HG03558 (cell line): ENCODE data around the gene GREM1.

ENCODE experiments used
- ATAC-seq: cut with Tn5 transposase; IDR thresholded peaks from one replicate; pipeline ENCODE4 v1.9.1; 2021; ENCODE audit warnings: moderate number of reproducible peaks; ENCODE audit not compliant: unreplicated experiment; ENCODE audit errors: extremely low read depth

The GREM1 gene

DNA sequence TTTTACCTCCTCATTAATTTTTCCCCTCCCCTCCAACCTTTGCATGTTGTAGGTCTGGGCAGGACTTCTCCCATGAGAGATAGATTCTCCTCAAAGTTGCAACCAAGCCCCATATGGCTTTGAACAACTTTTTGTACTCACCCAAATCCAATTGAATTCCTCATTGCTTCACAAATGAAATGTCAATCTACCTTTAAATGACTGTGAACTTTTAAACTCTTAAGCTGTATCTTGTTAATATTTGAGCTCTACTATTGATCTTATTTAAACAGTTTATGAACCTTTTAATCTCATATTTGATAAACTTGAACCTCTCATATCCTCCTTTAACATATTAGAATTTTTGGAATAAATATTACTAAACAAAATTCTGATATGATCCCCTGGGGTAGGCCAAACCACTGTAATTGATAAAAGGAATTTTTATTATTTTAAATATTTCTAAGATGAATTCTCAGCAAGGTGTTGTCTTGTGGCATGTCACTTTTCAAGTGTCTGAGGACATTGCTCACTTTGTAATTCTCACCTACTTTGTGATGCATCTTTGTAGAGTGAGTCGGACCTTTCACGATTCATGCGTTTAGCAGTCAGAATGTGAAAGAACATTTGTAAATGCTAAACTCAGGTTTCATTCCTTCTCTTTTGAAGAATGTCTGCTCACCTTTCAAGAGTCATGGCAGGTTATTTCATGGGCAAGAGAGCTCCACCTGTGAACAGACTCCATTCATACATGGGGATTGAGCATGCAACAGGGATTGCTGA lies 23.4 kb upstream of the GREM1 start:
- ATAC-seq = no peak

GRCh38 chr15:32698773-32699390 lies 18.9 kb upstream of the GREM1 start:
- no peak for ATAC-seq

GRCh38 chr15:32700501-32701150 lies 17.2 kb upstream of the GREM1 start:
- ATAC-seq = no peak

GRCh38 chr15:32701863-32702262 lies 15.9 kb upstream of the GREM1 start:
- no peak for ATAC-seq

GRCh38 chr15:32704395-32704981 lies 13.3 kb upstream of the GREM1 start:
- no peak for ATAC-seq

DNA sequence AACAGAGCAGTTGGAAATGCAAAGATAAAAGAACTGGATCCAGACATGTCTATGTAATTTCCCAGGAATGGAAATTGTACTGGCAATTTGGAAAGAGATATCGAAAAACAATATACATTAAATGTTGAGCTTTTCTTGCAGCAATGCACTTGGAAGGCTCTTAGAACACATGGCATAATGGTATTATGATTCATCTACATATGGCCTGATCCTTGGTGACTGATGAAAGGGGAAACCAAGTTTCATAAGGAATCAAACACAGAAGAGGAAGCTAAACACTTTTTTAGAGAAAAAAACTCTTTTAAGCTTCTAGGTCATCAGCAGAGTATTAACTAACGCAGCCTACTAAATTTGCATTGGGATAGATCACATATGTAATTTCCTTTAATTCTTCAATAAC lies 12.4 kb upstream of the GREM1 start:
- no peak for ATAC-seq

DNA sequence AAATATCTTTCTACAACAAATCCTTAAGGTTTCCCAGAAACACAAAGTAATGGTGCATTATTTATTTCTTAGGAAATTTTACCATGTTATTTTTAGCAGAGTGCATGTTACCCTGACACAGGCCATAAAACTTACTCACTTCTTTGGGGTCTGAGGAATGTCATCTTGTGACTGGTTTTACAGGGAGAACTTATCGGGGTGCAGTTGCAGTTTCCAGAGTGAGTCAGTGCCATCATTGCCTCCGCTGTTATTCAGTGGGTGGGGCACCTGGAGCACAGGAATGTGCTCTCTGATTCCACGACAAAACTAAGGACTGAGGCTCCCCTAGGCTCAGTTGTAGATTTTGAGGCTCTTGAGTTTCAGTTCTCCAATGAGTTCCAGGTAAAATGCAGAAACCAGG lies 11.1 kb upstream of the GREM1 start:
- no peak for ATAC-seq

GRCh38 chr15:32707436-32707835 lies 10.4 kb upstream of the GREM1 start:
- no peak for ATAC-seq

GRCh38 chr15:32709295-32710033 lies 8.3 kb upstream of the GREM1 start:
- ATAC-seq = no peak

GRCh38 chr15:32715276-32715675 lies 2.5 kb upstream of the GREM1 start:
- no peak for ATAC-seq

DNA sequence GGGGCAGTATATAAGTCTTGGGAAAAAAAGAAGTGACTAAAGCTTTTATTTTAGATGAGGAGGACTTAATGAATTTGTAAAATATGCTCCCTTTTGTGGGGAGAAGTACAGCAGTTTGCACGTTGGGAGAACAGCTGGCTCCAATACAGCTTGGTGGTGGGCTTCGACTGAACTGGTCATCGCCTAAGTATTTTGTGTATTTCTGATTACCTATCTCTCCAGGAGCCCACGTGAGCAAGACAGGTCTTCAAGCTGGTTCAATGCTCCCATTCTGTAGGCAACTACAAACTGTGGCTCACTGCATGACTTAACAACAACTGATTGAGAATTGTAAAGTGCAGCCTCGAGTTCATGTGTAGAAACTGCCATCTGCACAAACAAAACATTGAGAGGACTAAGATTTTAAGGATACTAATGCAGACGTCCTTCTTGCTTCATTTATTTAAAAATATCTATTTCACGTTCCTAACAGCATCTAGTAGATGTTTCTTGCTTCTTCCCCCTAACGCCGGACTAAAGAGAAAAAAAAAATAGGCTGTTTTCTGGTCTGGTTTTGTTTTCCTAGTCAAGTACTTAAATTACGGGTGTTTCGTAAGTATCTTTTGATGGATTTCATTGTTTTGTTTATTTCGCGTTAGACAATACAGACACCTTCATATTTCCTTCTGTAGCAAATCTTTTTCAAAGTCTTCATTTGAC lies 1.4 kb upstream of the GREM1 start:
- no peak for ATAC-seq

GRCh38 chr15:32716915-32717425 lies 834 bp upstream of the GREM1 start:
- no peak for ATAC-seq

DNA sequence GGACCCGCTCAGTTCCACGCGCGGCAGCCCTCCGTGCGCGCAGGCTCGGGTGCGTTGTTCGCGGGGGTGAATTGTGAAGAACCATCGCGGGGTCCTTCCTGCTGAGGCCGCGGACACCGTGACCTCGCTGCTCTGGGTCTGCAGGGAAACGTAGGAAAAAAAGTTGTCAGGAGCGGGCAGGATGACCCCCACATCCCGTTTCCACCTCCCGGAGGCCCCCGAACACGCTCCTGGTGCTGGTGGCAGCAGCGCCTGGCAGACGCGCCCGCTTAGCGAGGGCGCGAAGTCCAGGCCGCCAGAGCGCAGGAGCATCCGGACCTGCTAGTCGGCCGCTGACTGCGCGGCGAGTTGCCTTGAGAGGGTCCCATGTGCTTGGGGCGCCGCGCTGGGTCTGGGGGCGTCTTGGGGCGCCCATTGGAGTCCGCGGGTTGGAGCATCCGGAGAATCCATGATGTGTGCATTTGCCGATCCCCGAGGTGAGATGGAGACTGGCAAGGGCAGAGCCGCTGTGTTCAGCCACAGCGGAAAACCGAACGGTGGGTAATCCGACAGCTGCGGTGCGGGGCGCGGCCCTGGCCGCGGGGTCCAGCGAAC lies 520 bp downstream of the GREM1 start:
- ATAC-seq = no peak

DNA sequence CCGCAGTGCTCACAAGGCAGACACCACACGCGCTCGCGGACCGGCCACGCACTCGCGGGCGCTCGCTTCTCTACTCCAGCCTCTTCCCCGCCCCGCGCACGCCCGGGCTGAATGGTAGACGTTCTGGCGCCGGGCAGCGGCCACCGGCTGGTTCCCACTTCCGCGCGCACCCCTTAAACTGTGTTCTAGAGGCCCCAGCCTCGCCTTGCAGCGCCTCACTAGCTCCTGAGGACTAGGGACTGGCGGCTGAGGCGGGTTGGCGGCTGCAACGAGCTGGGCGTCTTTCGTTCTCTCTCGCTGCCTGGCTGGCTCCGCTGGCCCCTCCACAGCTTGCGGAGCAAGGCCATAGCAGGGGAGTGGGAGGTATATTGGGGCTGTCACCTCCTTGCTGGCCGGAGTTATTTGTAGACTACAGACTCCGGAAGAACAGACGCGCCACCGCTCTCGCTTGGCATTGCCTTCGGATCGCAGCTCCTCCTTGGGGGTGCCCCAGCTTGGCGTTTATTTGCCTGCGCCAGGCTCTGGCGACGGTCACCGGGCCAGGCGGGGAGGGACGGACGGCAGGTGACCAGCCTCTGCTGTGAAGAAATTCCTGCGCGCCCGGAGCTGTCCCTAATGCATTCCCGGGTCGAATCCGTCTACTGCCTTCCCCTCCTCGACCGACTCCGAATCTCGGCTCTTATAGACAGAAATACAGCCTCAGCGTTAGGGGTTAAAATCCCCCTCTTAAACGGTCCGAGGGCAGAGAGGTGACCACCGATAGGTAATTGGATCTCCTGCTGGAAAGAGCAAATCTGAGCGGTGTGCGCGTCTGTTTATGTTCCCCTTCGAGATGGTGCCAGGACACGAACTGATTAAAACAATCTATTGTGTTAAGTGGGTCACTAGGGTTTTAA lies 1.3 kb downstream of the GREM1 start:
- no peak for ATAC-seq

GRCh38 chr15:32721596-32721995 lies 3.8 kb downstream of the GREM1 start:
- no peak for ATAC-seq

DNA sequence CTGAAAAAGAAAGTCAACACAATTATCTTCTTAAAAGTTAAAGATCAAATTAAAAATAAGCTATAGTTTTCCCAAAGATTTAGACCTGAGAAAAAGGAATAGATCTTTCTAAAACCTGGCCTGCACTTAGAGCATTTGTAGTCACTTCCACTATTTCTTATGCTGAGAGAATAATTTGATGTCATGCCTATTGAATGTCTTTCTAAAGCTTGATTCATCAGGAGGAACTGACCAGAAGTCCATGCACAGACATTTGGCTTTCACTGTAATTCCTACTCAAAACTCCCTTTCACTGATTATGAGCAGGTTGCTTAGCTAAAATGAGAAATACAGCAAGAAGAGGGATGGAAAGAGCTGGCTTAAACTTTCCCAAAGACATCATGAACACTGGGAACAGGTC lies 4.3 kb downstream of the GREM1 start:
- no peak for ATAC-seq

DNA sequence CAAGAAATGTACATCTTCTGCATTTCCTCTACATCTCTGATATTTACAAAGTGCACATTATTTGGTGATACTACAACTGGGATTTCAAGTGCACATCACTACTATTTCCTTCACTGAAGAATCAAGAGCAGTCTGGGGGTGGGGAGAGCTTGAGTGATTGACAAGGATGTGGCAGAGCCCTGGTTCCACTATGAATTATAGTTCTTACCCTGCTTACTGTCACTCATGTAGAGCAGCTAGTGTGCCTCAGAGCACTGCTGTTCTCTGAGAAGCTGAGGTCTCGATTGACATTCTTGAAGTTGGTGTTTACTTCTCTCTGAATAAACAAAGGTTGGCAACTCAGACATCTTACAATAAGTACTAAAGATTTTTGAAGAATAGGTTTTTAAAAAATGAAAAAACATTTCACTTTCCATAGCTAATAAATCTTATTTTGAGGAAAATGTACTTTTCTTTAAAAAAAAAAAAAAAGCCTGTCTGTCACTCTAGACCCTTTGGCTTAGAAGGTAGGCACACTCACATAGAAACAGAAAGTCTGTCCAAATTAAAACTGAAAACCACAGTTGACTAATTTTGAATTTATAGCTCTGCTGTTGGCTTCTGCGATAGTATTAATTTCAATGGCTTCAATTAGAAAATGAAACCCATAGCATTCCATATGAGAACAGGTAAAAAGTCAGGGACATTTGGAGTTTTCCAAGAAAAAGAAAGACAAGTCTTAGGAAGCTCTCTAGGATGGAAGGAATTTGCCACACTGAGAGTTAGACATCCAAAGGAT lies 5.6 kb downstream of the GREM1 start:
- peak; percentile 83 for ATAC-seq
